ENCODE measurements around the gene POLQ.
"Not testable (repeated sequence)": the region's sequence is repeated elsewhere in the genome, so short reads cannot be mapped to it uniquely, and the experiment has no call there.

POLQ gene

DNA sequence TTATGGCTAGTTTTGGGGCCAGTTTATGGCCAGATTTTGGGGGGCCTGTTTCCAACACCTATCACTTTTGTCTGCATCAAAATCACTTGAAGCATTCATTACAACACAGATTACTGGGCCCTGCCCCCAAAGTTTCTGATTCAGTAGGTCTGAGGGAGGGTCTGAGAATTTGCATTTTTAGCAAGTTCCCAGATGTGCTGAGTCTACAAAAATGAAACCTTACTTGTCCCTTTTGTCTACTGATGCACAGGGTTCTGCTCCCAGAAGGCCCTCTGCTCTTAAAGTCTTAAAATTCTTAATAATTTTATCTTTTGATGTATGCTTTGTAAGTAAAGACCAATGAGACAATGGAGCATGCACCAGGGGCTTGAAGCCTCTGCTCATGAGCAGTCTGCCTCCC lies 146.0 kb downstream of the POLQ start:
- TF ChIP-seq, protein P1, sequence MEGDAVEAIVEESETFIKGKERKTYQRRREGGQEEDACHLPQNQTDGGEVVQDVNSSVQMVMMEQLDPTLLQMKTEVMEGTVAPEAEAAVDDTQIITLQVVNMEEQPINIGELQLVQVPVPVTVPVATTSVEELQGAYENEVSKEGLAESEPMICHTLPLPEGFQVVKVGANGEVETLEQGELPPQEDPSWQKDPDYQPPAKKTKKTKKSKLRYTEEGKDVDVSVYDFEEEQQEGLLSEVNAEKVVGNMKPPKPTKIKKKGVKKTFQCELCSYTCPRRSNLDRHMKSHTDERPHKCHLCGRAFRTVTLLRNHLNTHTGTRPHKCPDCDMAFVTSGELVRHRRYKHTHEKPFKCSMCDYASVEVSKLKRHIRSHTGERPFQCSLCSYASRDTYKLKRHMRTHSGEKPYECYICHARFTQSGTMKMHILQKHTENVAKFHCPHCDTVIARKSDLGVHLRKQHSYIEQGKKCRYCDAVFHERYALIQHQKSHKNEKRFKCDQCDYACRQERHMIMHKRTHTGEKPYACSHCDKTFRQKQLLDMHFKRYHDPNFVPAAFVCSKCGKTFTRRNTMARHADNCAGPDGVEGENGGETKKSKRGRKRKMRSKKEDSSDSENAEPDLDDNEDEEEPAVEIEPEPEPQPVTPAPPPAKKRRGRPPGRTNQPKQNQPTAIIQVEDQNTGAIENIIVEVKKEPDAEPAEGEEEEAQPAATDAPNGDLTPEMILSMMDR (IDR thresholded peaks at IDR 0.05): no peak
- no peak for DNase-seq (ENCODE audit: low spot score)
- H3K4me3 ChIP-seq: no peak overlapping the region
- H3K27ac ChIP-seq: no peak overlapping the region

DNA sequence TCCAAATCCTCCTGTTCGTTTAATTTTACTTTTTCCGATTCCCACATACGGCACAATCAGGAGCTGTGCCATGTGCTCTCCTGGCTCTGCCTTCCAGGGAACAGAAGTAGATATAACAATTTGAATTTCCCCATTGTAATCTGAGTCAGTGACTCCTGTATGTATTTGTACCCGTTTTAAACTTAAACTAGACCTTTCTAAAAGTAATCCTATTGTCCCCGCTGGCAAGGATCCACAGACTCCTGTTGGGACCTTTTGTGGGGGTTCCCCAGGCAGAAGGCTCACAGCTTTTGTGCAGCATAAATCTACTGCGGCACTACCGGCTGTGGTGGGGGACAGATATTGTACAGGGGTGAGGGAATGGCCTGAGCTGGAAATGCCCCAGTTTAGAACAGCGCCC lies 147.7 kb downstream of the POLQ start:
- H3K27ac ChIP-seq; H3K4me3 ChIP-seq; DNase-seq (ENCODE audit: low spot score): not testable (repeated sequence)

GRCh38 chr3:121395967-121396366 lies 149.8 kb downstream of the POLQ start:
- not testable (repeated sequence) for DNase-seq (ENCODE audit: low spot score); H3K27ac ChIP-seq; H3K4me3 ChIP-seq

DNA sequence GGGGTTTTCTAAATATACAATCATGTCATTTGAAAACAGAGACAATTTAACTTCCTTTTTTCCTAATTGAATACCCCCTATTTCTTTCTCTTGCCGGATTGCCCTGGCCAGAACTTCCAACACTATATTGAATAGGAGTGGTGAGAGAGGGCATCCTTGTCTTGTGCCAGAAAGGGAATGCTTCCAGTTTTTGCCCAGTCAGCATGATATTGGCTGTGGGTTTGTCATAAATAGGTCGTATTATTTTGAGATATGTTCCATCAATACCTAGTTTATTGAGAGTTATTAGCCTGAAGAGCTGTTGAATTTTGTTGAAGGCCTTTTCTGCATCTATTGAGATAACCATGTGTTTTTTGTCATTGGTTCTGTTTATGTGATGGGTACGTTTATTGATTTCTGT lies 157.5 kb downstream of the POLQ start:
- H3K27ac ChIP-seq; DNase-seq (ENCODE audit: low spot score); H3K4me3 ChIP-seq: not testable (repeated sequence)

Data from coronary artery (tissue), 2 donors.